ENCODE results near the gene MATN3. TPM values are rescaled to one million over a fixed set of nuclear protein-coding genes. Genes with fewer than 3 reads are reported as not detected.

Gene MATN3
- total RNA-seq, 4 donors from 2014 or later: 0.11 to 1.5 (median 0.60) TPM

DNA sequence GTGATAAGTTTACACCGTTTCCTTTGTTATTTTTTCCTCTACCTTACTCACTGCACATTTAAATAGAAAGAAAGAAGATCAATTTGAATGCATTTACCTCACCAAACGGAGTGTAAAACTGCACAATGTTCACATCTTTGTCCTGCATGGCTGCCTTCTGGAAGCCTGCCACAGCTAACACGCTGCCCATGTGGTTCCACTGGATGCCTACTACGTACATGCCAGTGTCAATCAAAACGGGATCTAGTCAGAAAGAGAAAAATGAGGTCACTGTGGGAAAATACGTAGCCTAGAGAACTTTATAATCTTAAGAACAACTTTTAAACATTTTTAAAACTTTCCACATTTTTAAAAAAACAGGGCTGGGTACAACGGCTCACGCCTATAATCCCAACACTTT is 39.0 kb downstream of the MATN3 start:
- 91 to 92% methylated on average over 8 of the region's 8 CpGs for WGBS, 2 donors
- no peak for DNase-seq (ENCODE audit: low spot score in 2 of 2)
- H3K4me3 ChIP-seq (ENCODE audit: low read depth, poor library complexity, severe bottlenecking): no peak overlapping the region
- TF ChIP-seq CTCF (IDR thresholded peaks at IDR 0.05) (no peak), POLR2A (IDR thresholded peaks at IDR 0.05) (no peak)
- intact Hi-C loops (cut with DNase I; ENCODE audit: low total_unique reads): no loop called here

DNA sequence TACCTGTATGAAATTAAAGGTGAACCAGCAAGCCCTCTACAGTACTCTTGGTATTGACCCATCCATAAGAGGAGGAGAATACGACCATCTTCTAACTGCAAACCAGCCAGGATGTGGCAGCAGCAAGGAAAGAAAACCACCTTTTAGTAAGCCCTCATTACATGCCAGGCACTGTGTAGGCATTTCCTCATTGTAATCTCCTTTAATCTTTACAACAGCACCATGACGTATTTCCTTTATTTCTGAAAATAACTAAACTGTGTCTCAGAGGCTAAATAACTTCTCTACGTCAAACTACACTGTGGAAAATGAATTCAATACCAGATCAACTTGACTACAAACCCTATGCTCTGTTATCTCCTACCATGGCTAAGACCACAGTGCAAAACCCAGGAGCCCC is 40.8 kb downstream of the MATN3 start:
- TF ChIP-seq POLR2A (IDR thresholded peaks at IDR 0.05) (no peak), CTCF (IDR thresholded peaks at IDR 0.05) (no peak)
- 80 to 81% methylated on average over 3 of the region's 3 CpGs for WGBS, 2 donors

DNA sequence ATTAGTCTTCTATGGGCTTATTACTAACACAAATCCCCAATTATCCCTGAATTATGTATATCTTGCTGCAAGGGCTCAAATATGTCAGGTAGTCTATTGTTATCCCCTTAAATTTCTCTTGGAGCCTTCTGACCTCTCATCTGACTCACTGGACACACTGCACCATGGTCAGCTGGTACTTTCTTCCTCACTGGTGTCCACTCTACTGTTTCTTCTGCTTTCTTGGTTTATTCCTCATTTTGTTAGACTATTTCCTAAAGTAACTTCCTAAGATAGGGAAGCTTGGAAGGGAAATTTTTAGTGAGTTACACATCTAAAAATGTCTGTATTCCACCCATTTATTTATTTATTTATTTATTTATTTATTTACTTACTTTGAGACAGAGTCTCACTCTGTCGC is 49.1 kb downstream of the MATN3 start:
- DNase-seq (ENCODE audit: low spot score in 2 of 2): no peak
- intact Hi-C loops (cut with DNase I; ENCODE audit: low total_unique reads): no loop called here
- WGBS, 2 donors: 100% methylated on average over 1 of the region's 1 CpG

More for the DNA sequence above, 40.8 kb downstream of the MATN3 start:
- no peak for DNase-seq (ENCODE audit: low spot score in 2 of 2)
- no peak overlapping the region for H3K4me3 ChIP-seq (ENCODE audit: low read depth, poor library complexity, severe bottlenecking)
- intact Hi-C loops (cut with DNase I; ENCODE audit: low total_unique reads): no loop called here

GRCh38 chr2:19955544-19956422 is 56.7 kb downstream of the MATN3 start:
- DNase-seq (ENCODE audit: low spot score in 2 of 2): peak in 1 of 2 donors; percentile 48
- H3K4me3 ChIP-seq (ENCODE audit: low read depth, poor library complexity, severe bottlenecking): no peak overlapping the region
- WGBS, 2 donors: 52 to 54% methylated on average over 6 of the region's 6 CpGs
- TF ChIP-seq CTCF (IDR thresholded peaks at IDR 0.05) (peak in 1 of 3 donors; percentile 13), POLR2A (IDR thresholded peaks at IDR 0.05) (no peak)
- intact Hi-C loops (cut with DNase I; ENCODE audit: low total_unique reads): loop anchor here (5.0 kb wide), 1 partner anchor 142 kb away; no protein-coding TSS in a partner anchor

More for the DNA sequence above, 49.1 kb downstream of the MATN3 start:
- TF ChIP-seq CTCF (IDR thresholded peaks at IDR 0.05): no peak
- TF ChIP-seq POLR2A (IDR thresholded peaks at IDR 0.05): no peak
- H3K4me3 ChIP-seq (ENCODE audit: low read depth, poor library complexity, severe bottlenecking): no peak overlapping the region

DNA sequence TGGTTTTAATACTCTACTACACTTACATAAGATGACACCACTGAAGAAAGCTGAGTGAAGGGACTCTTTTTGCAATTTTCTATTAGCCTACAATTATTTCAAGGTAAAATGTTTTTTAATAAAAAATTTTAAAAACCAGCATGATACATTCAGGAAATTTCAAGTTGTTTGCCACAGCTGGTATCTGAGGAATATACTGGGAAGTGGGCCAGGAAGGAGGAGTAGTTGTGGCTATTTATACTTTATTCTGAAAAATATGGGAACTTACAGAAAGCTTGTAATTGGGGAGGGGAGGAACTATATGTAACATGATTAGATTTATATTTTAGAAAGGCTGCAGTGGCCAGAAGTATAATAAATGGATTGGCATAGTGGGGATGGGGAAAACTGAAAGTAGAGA is 63.4 kb downstream of the MATN3 start:
- no peak for DNase-seq (ENCODE audit: low spot score in 2 of 2)
- TF ChIP-seq CTCF (IDR thresholded peaks at IDR 0.05) (no peak), POLR2A (IDR thresholded peaks at IDR 0.05) (no peak)
- H3K4me3 ChIP-seq (ENCODE audit: low read depth, poor library complexity, severe bottlenecking): no peak overlapping the region
- intact Hi-C loops (cut with DNase I; ENCODE audit: low total_unique reads): no loop called here

Measured in lower leg skin (tissue), 4 donors.